GM12878 (cell line): ENCODE measurements around the gene TSPO. TPM values are rescaled to one million over a fixed set of nuclear protein-coding genes. Genes with fewer than 3 reads are reported as not detected.

Source experiments
- ATAC-seq: fragments of 200-7000 bp; cut with Tn5 transposase; 3 replicates; pipeline ENCODE4 v1.9.1; 2020; ENCODE audit warnings: mild to moderate bottlenecking, moderate library complexity
- BruUV-seq: library from RNA; stranded (reverse); fragments of 400-500 nt; replicated peaks from 2 replicates; lab custom pipeline; 2021; lab: Mats Ljungman, UMichigan
- CTCF ChIA-PET: fragments of 300-600 bp; sonication (Branson Sonifier 250); formaldehyde crosslinking; extraction: SDS; loops from one replicate; lab custom pipeline; 2021; ENCODE audit warnings: inconsistent platforms; lab: Yijun Ruan, JAX
- POLR2A ChIA-PET: fragments of 350-600 bp; formaldehyde crosslinking; extraction: SDS; loops from one replicate; lab custom pipeline; 2021; ENCODE audit warnings: inconsistent platforms; lab: Charles Lee
- RAD21 ChIA-PET: fragments of 300-600 bp; sonication (Branson Sonifier 250); formaldehyde crosslinking; loops from one replicate; lab custom pipeline; 2023; ENCODE audit warnings: antibody characterized with exemption; ENCODE audit not compliant: unreplicated experiment; lab: Charles Lee
- SMC1A ChIA-PET: fragments of 300-600 bp; sonication (Branson Sonifier 250); formaldehyde crosslinking; loops from one replicate; lab custom pipeline; 2023; ENCODE audit not compliant: unreplicated experiment, uncharacterized antibody; lab: Charles Lee
- DNase-seq: peaks from one replicate; pipeline ENCODE4 v3.0.0-alpha.2; 2011; ENCODE audit warnings: low read depth, low spot score
- FAIRE-seq: peaks from 3 replicates; lab custom pipeline; 2011; peaks lifted over from hg19 to GRCh38; lab: Jason Lieb, UNC
- H2AFZ ChIP-seq: 2 replicates; pipeline ENCODE4 v1.6.0; 2011; ENCODE audit warnings: low read depth, low read length, control low read depth; ENCODE audit not compliant: control insufficient read depth
- H3K27ac ChIP-seq: 2 replicates; pipeline ENCODE4 v1.5.1; 2011; ENCODE audit warnings: control low read depth; ENCODE audit not compliant: control insufficient read depth, insufficient read depth
- H3K27me3 ChIP-seq, 2 experiments: replicated peaks in 1 of 2; 2 replicates each; pipeline versions ENCODE4 v1.6.0 to v1.6.1; 2011; ENCODE audit warnings: low read length in 1 of 2; ENCODE audit not compliant: control insufficient read depth in 2 of 2, insufficient read depth in 2 of 2
- H3K36me3 ChIP-seq, 2 experiments: 2 replicates each; pipeline ENCODE4 v1.5.1; 2011; ENCODE audit warnings: low read length in 1 of 2; ENCODE audit not compliant: control insufficient read depth in 2 of 2, insufficient read depth in 2 of 2
- H3K4me1 ChIP-seq: 2 replicates; pipeline ENCODE4 v1.6.1; 2011; ENCODE audit warnings: mild to moderate bottlenecking, low read length, moderate library complexity, mixed read lengths; ENCODE audit not compliant: control insufficient read depth, insufficient read depth
- H3K4me2 ChIP-seq: 2 replicates; pipeline ENCODE4 v1.6.0; 2011; ENCODE audit warnings: control low read depth; ENCODE audit not compliant: control insufficient read depth, insufficient read depth
- H3K4me3 ChIP-seq: fragments of 200-600 bp; sonication (generic); 2 replicates; pipeline ENCODE4 v1.5.1; 2016
- H3K79me2 ChIP-seq: 2 replicates; pipeline ENCODE4 v1.6.0; 2011; ENCODE audit warnings: low read length; ENCODE audit not compliant: control insufficient read depth, insufficient read depth
- H3K9ac ChIP-seq: 2 replicates; pipeline ENCODE4 v1.8.0; 2011; ENCODE audit warnings: low read length, control low read depth, mixed read lengths; ENCODE audit not compliant: control insufficient read depth, insufficient read depth
- H3K9me3 ChIP-seq: replicated peaks from 3 replicates; pipeline ENCODE4 v1.5.1; 2011; ENCODE audit warnings: mild to moderate bottlenecking, low read length; ENCODE audit not compliant: control insufficient read depth, insufficient read depth
- H4K20me1 ChIP-seq: 2 replicates; pipeline ENCODE4 v1.6.0; 2011; ENCODE audit not compliant: control insufficient read depth, insufficient read depth
- ATF7 ChIP-seq: fragments of 450-650 bp; IDR thresholded peaks from 2 replicates; pipeline ENCODE4 v1.6.1; 2016; ENCODE audit warnings: low read depth, mild to moderate bottlenecking
- EP300 ChIP-seq, 2 experiments: fragments of 150-350 bp in 1 of 2; IDR thresholded peaks; 2 replicates each; pipeline ENCODE4 v1.6.1; 2011 to 2012; ENCODE audit warnings: low read depth in 2 of 2, low read length in 2 of 2, borderline replicate concordance in 1 of 2, improper control_type of control experiment in 1 of 2, inconsistent platforms in 1 of 2; ENCODE audit not compliant: control insufficient read depth in 1 of 2
- ESRRA ChIP-seq: IDR thresholded peaks from 2 replicates; pipeline ENCODE4 v1.6.1; 2012; ENCODE audit warnings: mild to moderate bottlenecking, low read length, improper control_type of control experiment
- ETV6 ChIP-seq, 2 experiments: fragments of 450-650 bp in 1 of 2; IDR thresholded peaks in 1 of 2; conservative IDR thresholded peaks in 1 of 2; 2 replicates each; pipeline ENCODE4 v1.6.1; 2014; ENCODE audit warnings: antibody characterized with exemption in 1 of 2, borderline replicate concordance in 1 of 2, low read depth in 1 of 2, mild to moderate bottlenecking in 1 of 2, moderate library complexity in 1 of 2
- EZH2 ChIP-seq: IDR thresholded peaks from 2 replicates; pipeline ENCODE4 v1.6.1; 2012; ENCODE audit warnings: low read depth, mild to moderate bottlenecking, control low read depth, inconsistent platforms, low read length, borderline replicate concordance; ENCODE audit not compliant: control insufficient read depth
- FOXK2 ChIP-seq: fragments of 450-650 bp; IDR thresholded peaks from 2 replicates; pipeline ENCODE4 v1.6.1; 2017; ENCODE audit warnings: mild to moderate bottlenecking, moderate library complexity
- JUND ChIP-seq: IDR thresholded peaks from 2 replicates; pipeline ENCODE4 v1.6.1; 2012; ENCODE audit warnings: low read depth, mild to moderate bottlenecking, low read length, improper control_type of control experiment, moderate library complexity
- NFIC ChIP-seq: IDR thresholded peaks from 2 replicates; pipeline ENCODE4 v1.6.1; 2012; ENCODE audit warnings: low read depth, mild to moderate bottlenecking, inconsistent platforms, low read length, moderate library complexity
- NFXL1 ChIP-seq: fragments of 450-650 bp; IDR thresholded peaks from 2 replicates; pipeline ENCODE4 v1.6.1; 2017; ENCODE audit warnings: antibody characterized with exemption, mild to moderate bottlenecking, borderline replicate concordance
- RB1 ChIP-seq: fragments of 450-650 bp; formaldehyde crosslinking; IDR thresholded peaks from 2 replicates; pipeline ENCODE4 v1.6.1; 2017; ENCODE audit warnings: mild to moderate bottlenecking, borderline replicate concordance
- TCF12 ChIP-seq: IDR thresholded peaks from 2 replicates; pipeline ENCODE4 v1.6.1; 2011; ENCODE audit warnings: low read depth, mild to moderate bottlenecking, low read length
- ZBED1 ChIP-seq: IDR thresholded peaks from 2 replicates; pipeline ENCODE4 v1.6.1; 2016; ENCODE audit warnings: borderline replicate concordance
- ZNF384 ChIP-seq: IDR thresholded peaks from 2 replicates; pipeline ENCODE4 v1.6.1; 2012; ENCODE audit warnings: low read depth, mild to moderate bottlenecking, low read length, improper control_type of control experiment, borderline replicate concordance
- ZNF622 ChIP-seq: fragments of 450-650 bp; IDR thresholded peaks from 2 replicates; pipeline ENCODE4 v1.6.1; 2017; ENCODE audit warnings: mild to moderate bottlenecking, inconsistent platforms
- ZSCAN29 ChIP-seq: fragments of 450-650 bp; IDR thresholded peaks from 2 replicates; pipeline ENCODE4 v1.6.1; 2017; ENCODE audit warnings: mild to moderate bottlenecking, moderate library complexity
- WGBS: methylation state at CpG from one replicate; pipeline ENCODE4 v1.1.6; 2016; ENCODE audit warnings: low lambda C conversion rate; ENCODE audit not compliant: insufficient replicate concordance, insufficient coverage; ENCODE audit errors: missing lambda C conversion rate; 5-methylcytosine and 5-hydroxymethylcytosine counted together
- in situ Hi-C: fragments of 300-500 bp; cut with MboI; formaldehyde crosslinking; loops from 9 replicates; pipeline ENCODE4 v1.14.3; 2018; ENCODE audit warnings: mixed read lengths
- intact Hi-C: fragments of 100-400 bp; cut with micrococcal nuclease; formaldehyde crosslinking; loops from one replicate; pipeline ENCODE4 v1.14.2; 2022; ENCODE audit not compliant: unreplicated experiment
- polyA plus RNA-seq, 11 experiments: library from polyadenylated mRNA; depleted of rRNA in 4 of 11; unstranded in 6 of 11; stranded (reverse) in 5 of 11; fragments of >200 nt; fragmentation: Nextera tagmentation in 4 of 11; fragmentation: Illumina TruSeq in 1 of 11; extraction: Ambion mirVana in 4 of 11; extraction: Trizol in 1 of 11; gene quantifications; 1 replicate in 1 of 11; 2 replicates in 10 of 11; pipeline versions ENCODE4 v1.2.1 to v1.2.3, GENCODE V29; 2011 to 2016; ENCODE audit warnings: inconsistent platforms in 2 of 11, missing spikeins in 2 of 11, low read depth in 1 of 11
- total RNA-seq, 4 experiments: library from RNA; depleted of rRNA in 3 of 4; stranded (reverse); fragments of >200 nt in 3 of 4; fragmentation: Illumina TruSeq in 1 of 4; extraction: Trizol in 1 of 4; gene quantifications; 2 replicates each; pipeline versions ENCODE4 v1.2.1 to v1.2.3, GENCODE V29; 2013 to 2021
- TF ChIP-seq, protein P1 (sequence below): fragments of 150-350 bp; IDR thresholded peaks from 2 replicates; pipeline ENCODE4 v1.6.1; 2014; ENCODE audit warnings: mild to moderate bottlenecking, low read depth, low read length
- TF ChIP-seq, protein P2 (sequence below): IDR thresholded peaks from 2 replicates; pipeline ENCODE4 v1.6.1; 2011; ENCODE audit warnings: mild to moderate bottlenecking, low read depth, low read length, moderate library complexity; ENCODE audit not compliant: insufficient replicate concordance

The TSPO gene
- total and polyA plus RNA-seq, 10 of the 15 experiments (the other 5 are each of a cell fraction or from before 2014, with no cell fraction given): 1.4 to 50.5 (median 18.8) TPM

DNA sequence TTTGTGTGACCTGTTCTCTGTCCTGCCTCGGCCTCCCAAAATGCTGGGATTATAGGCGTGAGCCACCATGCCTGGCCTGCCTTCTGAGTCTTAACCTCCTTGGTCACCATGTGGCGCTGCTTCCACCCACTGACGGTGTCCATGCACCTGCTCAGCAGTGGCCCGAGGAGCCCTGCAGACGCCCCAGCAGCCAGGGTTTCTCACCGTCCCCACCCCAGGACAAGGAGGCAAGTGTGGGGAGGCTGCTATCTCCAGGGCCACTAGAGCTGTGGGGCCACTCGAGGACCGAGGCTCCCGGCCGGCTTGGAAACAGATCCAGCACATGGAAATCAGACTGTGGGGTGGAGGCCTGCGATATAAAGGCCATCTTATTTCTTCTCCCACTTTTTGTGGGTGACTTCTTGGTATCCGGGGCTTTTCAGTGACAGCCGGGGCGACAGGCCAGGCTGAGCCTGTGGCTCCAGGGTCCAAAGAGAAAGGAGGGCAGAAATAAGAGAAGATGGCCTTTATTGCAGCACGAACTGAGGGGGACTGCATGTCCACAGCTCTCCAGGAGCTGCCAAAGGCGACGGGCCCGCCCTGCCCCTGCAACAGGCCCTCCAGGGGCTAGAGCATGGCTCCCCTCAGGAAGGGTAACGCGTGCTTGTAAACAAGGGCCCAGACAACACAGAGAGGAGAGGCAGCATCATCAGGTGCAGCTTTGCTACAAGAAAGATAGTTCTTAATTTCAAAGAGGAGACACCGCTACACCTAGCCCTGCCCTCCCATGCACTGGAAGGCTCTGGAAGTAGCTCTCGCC, 15.0 kb downstream of the TSPO start:
- Histone ChIP-seq H3K27me3 (no peaks in the 10 kb centered on the region), H3K27ac (no peak overlapping the region), H3K4me3 (no peak overlapping the region), H3K9me3 (no peaks in the 10 kb centered on the region), H3K4me2 (no peak overlapping the region), H3K4me1 (no peaks in the 10 kb centered on the region; the same call in 1 of the 2 replicates), H4K20me1 (no peaks in the 10 kb centered on the region), H3K79me2 (no peaks in the 10 kb centered on the region), H3K9ac (no peak overlapping the region), H2AFZ (no peak overlapping the region), H3K36me3 (peaks cover 0 to 2% of the 10 kb centered on the region in 2 experiments; a peak in 3 of 4 replicates)
- intact Hi-C loops (no loop called here), in situ Hi-C loops (no loop called here)
- no peak for TF ChIP-seq EP300 (IDR thresholded peaks at IDR 0.05; ENCODE audit: borderline replicate concordance in 1 of 2, control insufficient read depth in 1 of 2, low read depth in 2 of 2, low read length in 2 of 2)
- TF ChIP-seq NFXL1: no peak
- TF ChIP-seq JUND: no peak
- TF ChIP-seq, protein P1, sequence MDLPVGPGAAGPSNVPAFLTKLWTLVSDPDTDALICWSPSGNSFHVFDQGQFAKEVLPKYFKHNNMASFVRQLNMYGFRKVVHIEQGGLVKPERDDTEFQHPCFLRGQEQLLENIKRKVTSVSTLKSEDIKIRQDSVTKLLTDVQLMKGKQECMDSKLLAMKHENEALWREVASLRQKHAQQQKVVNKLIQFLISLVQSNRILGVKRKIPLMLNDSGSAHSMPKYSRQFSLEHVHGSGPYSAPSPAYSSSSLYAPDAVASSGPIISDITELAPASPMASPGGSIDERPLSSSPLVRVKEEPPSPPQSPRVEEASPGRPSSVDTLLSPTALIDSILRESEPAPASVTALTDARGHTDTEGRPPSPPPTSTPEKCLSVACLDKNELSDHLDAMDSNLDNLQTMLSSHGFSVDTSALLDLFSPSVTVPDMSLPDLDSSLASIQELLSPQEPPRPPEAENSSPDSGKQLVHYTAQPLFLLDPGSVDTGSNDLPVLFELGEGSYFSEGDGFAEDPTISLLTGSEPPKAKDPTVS: no peak
- TF ChIP-seq FOXK2: no peak
- TF ChIP-seq ATF7: no peak
- no peak for TF ChIP-seq EZH2
- TF ChIP-seq NFIC: no peak
- no peak for TF ChIP-seq ZNF622
- no peak for TF ChIP-seq RB1
- no peak for TF ChIP-seq ZNF384
- TF ChIP-seq ETV6 (conservative IDR thresholded peaks at IDR 0.05 in 1 of 2, IDR thresholded peaks at IDR 0.05 in 1 of 2; ENCODE audit: borderline replicate concordance in 1 of 2, low read depth in 1 of 2): no peak
- no peak for TF ChIP-seq ZSCAN29
- no peak for TF ChIP-seq ESRRA
- TF ChIP-seq, protein P2, sequence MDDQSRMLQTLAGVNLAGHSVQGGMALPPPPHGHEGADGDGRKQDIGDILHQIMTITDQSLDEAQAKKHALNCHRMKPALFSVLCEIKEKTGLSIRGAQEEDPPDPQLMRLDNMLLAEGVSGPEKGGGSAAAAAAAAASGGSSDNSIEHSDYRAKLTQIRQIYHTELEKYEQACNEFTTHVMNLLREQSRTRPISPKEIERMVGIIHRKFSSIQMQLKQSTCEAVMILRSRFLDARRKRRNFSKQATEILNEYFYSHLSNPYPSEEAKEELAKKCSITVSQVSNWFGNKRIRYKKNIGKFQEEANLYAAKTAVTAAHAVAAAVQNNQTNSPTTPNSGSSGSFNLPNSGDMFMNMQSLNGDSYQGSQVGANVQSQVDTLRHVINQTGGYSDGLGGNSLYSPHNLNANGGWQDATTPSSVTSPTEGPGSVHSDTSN: no peak
- TF ChIP-seq ZBED1: no peak
- no peak for TF ChIP-seq TCF12
- 92% methylated on average over 23 of the region's 23 CpGs for WGBS
- ChIA-PET POLR2A (no interaction called here), RAD21 (no interaction called here), SMC1A (no interaction called here), CTCF (no interaction called here)
- no TSS peak for BruUV-seq
- DNase-seq (no peak), FAIRE-seq (no peak), ATAC-seq (no peak)
